Measurements from ENCODE around the gene BCAS1.

BCAS1 gene

DNA sequence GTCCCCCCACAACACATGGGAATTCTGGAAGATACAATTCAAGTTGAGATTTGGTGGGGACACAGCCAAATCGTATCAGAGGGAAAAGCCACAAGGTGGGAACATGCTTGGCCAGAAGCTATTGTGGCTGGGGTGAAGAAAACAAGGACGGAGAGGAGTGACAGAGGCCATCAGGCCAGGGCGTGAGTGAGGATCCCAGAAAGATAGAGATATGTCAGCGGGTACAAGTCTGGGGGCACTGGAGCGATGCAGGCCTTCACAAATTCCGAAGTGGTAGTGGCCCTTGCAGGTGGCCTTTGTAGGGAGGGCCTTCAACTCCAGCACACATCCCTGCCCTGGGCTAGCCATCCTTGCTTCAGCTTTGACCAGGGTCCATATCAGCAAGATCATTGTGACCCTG is 159.1 kb downstream of the BCAS1 start:
- H3K27ac ChIP-seq (ENCODE audit: extremely low read depth, low read depth, low read length) = no peak overlapping the region
- 0 out of 2 replicates have a peak, but pooled peaks cover 5% of the 10 kb centered on the region for H3K4me1 ChIP-seq (ENCODE audit: control insufficient read depth, insufficient read depth, low read length)
- H3K36me3 ChIP-seq (ENCODE audit: control insufficient read depth in 2 of 2, insufficient read depth in 1 of 2, low read length in 2 of 2) = no peaks in the 10 kb centered on the region
- ChIA-PET CTCF (no interaction called here), POLR2A (no interaction called here)
- no peak overlapping the region for H3K4me3 ChIP-seq (ENCODE audit: low read depth, low read length)
- no peaks in the 10 kb centered on the region for H3K9me3 ChIP-seq (ENCODE audit: control insufficient read depth, insufficient read depth, low read depth, low read length)
- TF ChIP-seq, protein P1, sequence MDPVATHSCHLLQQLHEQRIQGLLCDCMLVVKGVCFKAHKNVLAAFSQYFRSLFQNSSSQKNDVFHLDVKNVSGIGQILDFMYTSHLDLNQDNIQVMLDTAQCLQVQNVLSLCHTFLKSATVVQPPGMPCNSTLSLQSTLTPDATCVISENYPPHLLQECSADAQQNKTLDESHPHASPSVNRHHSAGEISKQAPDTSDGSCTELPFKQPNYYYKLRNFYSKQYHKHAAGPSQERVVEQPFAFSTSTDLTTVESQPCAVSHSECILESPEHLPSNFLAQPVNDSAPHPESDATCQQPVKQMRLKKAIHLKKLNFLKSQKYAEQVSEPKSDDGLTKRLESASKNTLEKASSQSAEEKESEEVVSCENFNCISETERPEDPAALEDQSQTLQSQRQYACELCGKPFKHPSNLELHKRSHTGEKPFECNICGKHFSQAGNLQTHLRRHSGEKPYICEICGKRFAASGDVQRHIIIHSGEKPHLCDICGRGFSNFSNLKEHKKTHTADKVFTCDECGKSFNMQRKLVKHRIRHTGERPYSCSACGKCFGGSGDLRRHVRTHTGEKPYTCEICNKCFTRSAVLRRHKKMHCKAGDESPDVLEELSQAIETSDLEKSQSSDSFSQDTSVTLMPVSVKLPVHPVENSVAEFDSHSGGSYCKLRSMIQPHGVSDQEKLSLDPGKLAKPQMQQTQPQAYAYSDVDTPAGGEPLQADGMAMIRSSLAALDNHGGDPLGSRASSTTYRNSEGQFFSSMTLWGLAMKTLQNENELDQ (tag by site-specific recombination; IDR thresholded peaks at IDR 0.05; ENCODE audit: low read depth) = no peak
- TF ChIP-seq, protein P2, sequence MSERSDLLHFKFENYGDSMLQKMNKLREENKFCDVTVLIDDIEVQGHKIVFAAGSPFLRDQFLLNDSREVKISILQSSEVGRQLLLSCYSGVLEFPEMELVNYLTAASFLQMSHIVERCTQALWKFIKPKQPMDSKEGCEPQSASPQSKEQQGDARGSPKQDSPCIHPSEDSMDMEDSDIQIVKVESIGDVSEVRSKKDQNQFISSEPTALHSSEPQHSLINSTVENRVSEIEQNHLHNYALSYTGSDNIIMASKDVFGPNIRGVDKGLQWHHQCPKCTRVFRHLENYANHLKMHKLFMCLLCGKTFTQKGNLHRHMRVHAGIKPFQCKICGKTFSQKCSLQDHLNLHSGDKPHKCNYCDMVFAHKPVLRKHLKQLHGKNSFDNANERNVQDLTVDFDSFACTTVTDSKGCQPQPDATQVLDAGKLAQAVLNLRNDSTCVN (tag by site-specific recombination; optimal IDR thresholded peaks at IDR 0.05) = peak; percentile 6

DNA sequence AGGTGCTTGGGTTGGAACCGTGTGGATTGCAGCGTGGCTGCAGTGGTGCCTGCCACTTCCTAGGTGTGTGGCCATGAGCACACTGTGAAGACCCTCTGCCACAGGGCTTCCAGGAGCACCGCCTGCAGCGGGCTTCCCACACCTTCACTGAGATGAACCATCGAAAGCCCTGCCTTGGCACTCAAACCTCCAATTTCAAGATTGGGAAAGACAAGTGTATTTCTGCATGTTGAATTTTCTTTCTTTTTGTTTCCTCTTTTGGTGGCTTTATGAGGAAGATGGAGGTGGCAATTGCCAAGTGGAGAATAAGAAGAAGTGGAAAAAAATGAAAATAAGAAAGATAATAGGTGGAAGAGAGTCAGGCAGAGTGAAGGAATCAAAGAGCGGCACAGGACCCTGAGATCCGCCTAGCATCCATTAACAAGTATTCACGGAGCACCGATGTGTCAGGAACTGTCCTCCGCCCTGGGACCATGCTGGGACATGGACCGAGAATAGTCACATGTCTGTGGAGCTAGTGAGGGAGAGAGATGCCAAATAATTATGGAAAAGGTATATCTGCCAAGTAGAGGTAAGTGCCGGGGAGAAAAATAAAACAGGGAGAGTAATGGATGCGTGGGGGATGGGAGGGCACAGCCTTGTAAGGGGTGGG is 159.9 kb downstream of the BCAS1 start:
- Histone ChIP-seq H3K36me3 (ENCODE audit: control insufficient read depth in 2 of 2, insufficient read depth in 1 of 2, low read length in 2 of 2) (no peaks in the 10 kb centered on the region), H3K27ac (ENCODE audit: extremely low read depth, low read depth, low read length) (no peak overlapping the region), H3K4me3 (ENCODE audit: low read depth, low read length) (no peak overlapping the region), H3K4me1 (ENCODE audit: control insufficient read depth, insufficient read depth, low read length) (0 out of 2 replicates have a peak, but pooled peaks cover 5% of the 10 kb centered on the region), H3K9me3 (ENCODE audit: control insufficient read depth, insufficient read depth, low read depth, low read length) (no peaks in the 10 kb centered on the region)
- POLR2A ChIA-PET = no interaction called here
- TF ChIP-seq, protein P3, sequence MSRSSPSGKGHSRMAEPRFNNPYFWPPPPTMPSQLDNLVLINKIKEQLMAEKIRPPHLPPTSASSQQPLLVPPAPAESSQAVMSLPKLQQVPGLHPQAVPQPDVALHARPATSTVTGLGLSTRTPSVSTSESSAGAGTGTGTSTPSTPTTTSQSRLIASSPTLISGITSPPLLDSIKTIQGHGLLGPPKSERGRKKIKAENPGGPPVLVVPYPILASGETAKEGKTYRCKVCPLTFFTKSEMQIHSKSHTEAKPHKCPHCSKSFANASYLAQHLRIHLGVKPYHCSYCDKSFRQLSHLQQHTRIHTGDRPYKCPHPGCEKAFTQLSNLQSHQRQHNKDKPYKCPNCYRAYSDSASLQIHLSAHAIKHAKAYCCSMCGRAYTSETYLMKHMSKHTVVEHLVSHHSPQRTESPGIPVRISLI (tag by site-specific recombination; IDR thresholded peaks at IDR 0.05) = no peak
- no peak for TF ChIP-seq ZNF121 (tag by site-specific recombination; IDR thresholded peaks at IDR 0.05)
- TF ChIP-seq GLI2 (tag by site-specific recombination; IDR thresholded peaks at IDR 0.05; ENCODE audit: borderline replicate concordance, low read depth) = no peak
- no peak for TF ChIP-seq ZNF473 (tag by site-specific recombination; IDR thresholded peaks at IDR 0.05)
- no peak for TF ChIP-seq ZNF10 (tag by site-specific recombination; IDR thresholded peaks at IDR 0.05)
- TF ChIP-seq ZNF776 (tag by site-specific recombination; IDR thresholded peaks at IDR 0.05; ENCODE audit: borderline replicate concordance) = no peak
- no peak for TF ChIP-seq HOXD13 (CRISPR knock-in tag; IDR thresholded peaks at IDR 0.05; ENCODE audit: borderline replicate concordance)
- TF ChIP-seq ZNF548 (tag by site-specific recombination; IDR thresholded peaks at IDR 0.05) = no peak
- no peak for TF ChIP-seq HOXC10 (CRISPR knock-in tag; IDR thresholded peaks at IDR 0.05)
- TF ChIP-seq KLF9 (tag by site-specific recombination; IDR thresholded peaks at IDR 0.05; ENCODE audit: low read depth) = no peak
- no peak for TF ChIP-seq ZNF302 (tag by site-specific recombination; IDR thresholded peaks at IDR 0.05; ENCODE audit: low read depth)
- CTCF ChIA-PET = interaction anchor here (0.6 kb wide), 1 partner anchor 80 kb away, joined by 4 read pairs; no protein-coding TSS in a partner anchor

DNA sequence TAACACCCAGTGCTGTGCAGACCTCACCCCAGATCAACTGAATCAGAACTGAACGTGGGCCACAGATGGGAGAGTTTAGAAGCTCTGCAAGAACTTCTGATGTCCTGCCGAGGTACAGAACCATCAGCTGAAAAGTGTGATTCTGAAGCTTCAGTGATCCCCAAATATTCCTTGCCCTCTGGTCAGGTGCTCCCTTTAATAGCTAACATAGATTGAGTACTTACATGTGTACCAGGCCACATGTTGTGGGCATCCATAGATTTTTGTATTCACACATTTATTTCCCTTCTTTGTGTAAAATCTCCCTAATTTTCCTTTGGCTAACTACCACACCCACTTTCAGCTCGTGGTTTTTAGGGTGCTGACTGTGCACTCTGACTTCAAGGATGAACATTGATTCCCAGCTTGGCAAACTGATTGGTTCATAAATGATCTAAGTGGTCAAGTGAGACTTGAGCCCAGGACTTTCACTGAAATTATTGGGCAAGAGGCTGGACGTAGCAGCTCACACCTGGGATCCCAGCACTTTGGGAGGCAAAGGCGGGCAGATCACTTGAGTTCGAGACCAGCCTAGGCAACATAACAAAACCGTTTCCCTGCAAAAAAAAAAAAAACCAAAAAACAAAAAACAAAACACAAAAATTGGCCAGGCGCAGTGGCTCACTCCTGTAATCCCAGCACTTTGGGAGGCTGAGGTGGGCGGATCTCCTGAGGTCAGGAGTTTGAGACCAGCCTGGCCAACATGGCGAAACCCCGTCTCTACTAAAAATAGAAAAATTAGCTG is 162.2 kb downstream of the BCAS1 start:
- TF ChIP-seq, protein P4, sequence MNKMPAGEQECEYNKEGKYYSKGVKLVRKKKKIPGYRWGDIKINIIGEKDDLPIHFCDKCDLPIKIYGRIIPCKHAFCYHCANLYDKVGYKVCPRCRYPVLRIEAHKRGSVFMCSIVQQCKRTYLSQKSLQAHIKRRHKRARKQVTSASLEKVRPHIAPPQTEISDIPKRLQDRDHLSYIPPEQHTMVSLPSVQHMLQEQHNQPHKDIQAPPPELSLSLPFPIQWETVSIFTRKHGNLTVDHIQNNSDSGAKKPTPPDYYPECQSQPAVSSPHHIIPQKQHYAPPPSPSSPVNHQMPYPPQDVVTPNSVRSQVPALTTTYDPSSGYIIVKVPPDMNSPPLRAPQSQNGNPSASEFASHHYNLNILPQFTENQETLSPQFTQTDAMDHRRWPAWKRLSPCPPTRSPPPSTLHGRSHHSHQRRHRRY (tag by site-specific recombination; IDR thresholded peaks at IDR 0.05) = no peak
- peak; percentile 9; the same call in 1 of the 2 replicates for TF ChIP-seq KLF9 (tag by site-specific recombination; IDR thresholded peaks at IDR 0.05; ENCODE audit: low read depth)
- no peak for TF ChIP-seq ZNF23 (tag by site-specific recombination; IDR thresholded peaks at IDR 0.05; ENCODE audit: borderline replicate concordance)
- peak; percentile 14; the same call in 1 of the 2 replicates for TF ChIP-seq ZFHX2 (tag by site-specific recombination; conservative IDR thresholded peaks at IDR 0.05)
- no peak for TF ChIP-seq OSR2 (tag by site-specific recombination; IDR thresholded peaks at IDR 0.05)
- TF ChIP-seq ZNF76 (tag by site-specific recombination; IDR thresholded peaks at IDR 0.05; ENCODE audit: borderline replicate concordance, low read depth) = no peak
- CTCF ChIA-PET = interaction anchor here (2.7 to 2.9 kb wide), 2 partner anchors 8 to 32 kb away, joined by 6 to 11 read pairs; no protein-coding TSS in a partner anchor
- H3K36me3 ChIP-seq (ENCODE audit: control insufficient read depth in 2 of 2, insufficient read depth in 1 of 2, low read length in 2 of 2) = no peaks in the 10 kb centered on the region
- no peaks in the 10 kb centered on the region for H3K4me1 ChIP-seq (ENCODE audit: control insufficient read depth, insufficient read depth, low read length)
- H3K9me3 ChIP-seq (ENCODE audit: control insufficient read depth, insufficient read depth, low read depth, low read length) = no peaks in the 10 kb centered on the region
- POLR2A ChIA-PET = no interaction called here
- H3K4me3 ChIP-seq (ENCODE audit: low read depth, low read length) = no peak overlapping the region
- H3K27ac ChIP-seq (ENCODE audit: extremely low read depth, low read depth, low read length) = no peak overlapping the region

Measured in HEK293 (cell line).